Activated CD8-positive, alpha-beta memory T cell treated with anti-CD3 and anti-CD28 coated beads for 36 hours (primary cell): ENCODE results near the gene MEGF6. TPM values are rescaled to one million over a fixed set of nuclear protein-coding genes. Genes with fewer than 3 reads are reported as not detected.

Source experiments
- CTCF ChIA-PET: fragments of 350-600 bp; sonication (Branson Sonifier 250); formaldehyde crosslinking; loops from one replicate; lab custom pipeline; 2021; ENCODE audit warnings: antibody characterized with exemption; lab: Charles Lee
- POLR2A ChIA-PET: fragments of 350-600 bp; sonication (Branson Sonifier 250); formaldehyde crosslinking; loops from one replicate; lab custom pipeline; 2021; ENCODE audit warnings: antibody characterized with exemption; lab: Charles Lee
- total RNA-seq, 2 experiments: library from RNA; stranded (reverse); gene quantifications; one replicate each; pipeline ENCODE4 v1.2.3, GENCODE V29; 2021

Gene MEGF6
- total RNA-seq, 2 experiments from 2014 or later = 1.3 to 1.6 TPM

GRCh38 chr1:3645666-3646355, 34.5 kb upstream of the MEGF6 start:
- CTCF ChIA-PET = no interaction called here

GRCh38 chr1:3645247-3645646, 33.9 kb upstream of the MEGF6 start:
- POLR2A ChIA-PET = no interaction called here
- CTCF ChIA-PET = interaction anchor here (1.3 kb wide), 1 partner anchor 26 kb away, joined by 3 read pairs; no protein-coding TSS in a partner anchor

More at GRCh38 chr1:3645666-3646355, 34.5 kb upstream of the MEGF6 start:
- POLR2A ChIA-PET = no interaction called here

DNA sequence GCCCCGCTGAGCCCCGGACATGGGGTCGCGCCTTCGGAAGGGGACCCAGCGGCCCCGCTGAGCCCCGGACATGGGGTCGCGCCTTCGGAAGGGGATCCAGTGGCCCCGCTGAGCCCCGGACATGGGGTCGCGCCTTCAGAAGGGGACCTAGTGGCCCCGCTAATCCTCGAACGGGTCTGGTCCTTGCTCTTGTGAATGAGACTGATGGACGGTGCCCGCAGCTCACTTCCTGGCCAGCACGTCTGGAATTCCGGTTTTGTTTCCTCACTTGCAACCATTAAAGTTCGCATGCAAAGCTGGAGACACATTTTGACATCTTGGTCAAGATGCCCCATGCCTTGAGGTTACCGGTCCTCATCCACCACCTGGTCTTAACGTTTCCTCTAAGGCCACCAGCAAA, 33.0 kb upstream of the MEGF6 start:
- CTCF ChIA-PET = interaction anchor here (1.3 kb wide), 1 partner anchor 25 kb away, joined by 3 read pairs; no protein-coding TSS in a partner anchor
- POLR2A ChIA-PET = no interaction called here

- CTCF ChIA-PET = no interaction called here
- POLR2A ChIA-PET = no interaction called here
These were observed 31.8 kb upstream of the MEGF6 start for GRCh38 chr1:3642919-3643675.

DNA sequence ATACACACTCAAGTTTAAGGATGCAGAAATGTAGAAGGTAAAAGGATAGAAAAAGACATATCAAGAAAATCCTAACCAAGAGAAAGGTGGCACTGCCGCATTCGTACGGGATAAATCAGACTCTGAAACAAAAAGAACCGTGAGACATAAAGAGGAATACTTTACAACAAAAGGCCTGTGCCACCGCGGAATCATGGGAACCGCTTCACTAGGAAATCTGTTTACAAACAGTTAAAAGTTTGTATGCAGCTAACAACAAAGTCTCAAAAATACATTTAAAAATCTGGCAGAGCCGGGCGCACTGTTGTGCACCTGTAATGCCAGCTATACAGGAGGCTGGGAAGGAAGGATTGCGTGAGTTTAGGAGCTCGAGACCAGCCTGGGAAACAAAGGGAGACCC, 30.5 kb upstream of the MEGF6 start:
- ChIA-PET POLR2A (no interaction called here), CTCF (no interaction called here)

- CTCF ChIA-PET = no interaction called here
These were observed 29.9 kb upstream of the MEGF6 start for GRCh38 chr1:3641046-3641760.

GRCh38 chr1:3640121-3640837, 29.0 kb upstream of the MEGF6 start:
- POLR2A ChIA-PET = no interaction called here
- CTCF ChIA-PET = no interaction called here

More at GRCh38 chr1:3641046-3641760, 29.9 kb upstream of the MEGF6 start:
- POLR2A ChIA-PET = no interaction called here

DNA sequence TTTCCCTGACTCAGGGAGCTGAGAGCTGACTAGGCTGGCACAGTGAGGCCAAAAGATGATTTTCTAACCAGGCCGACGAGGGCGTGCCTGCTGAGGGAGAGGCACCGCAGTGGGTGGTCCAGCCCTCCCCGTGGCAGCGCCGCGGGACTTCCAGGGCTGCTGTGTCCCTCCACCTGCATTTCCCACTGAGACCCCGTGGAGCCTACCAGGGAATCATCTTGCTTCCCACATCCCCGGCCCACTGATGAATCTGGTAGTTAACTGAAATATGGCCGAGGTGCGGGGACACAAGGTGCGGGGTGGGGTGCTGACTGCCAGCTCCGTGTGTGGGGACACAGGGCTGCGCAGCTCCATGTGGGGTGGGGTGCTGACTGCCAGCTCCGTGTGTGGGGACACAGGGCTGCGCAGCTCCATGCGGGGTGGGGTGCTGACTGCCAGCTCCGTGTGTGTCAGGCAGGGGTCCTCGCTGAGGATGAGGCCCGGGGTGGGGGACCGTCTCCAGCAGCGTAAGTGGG, 28.1 kb upstream of the MEGF6 start:
- CTCF ChIA-PET = no interaction called here
- POLR2A ChIA-PET = no interaction called here

- POLR2A ChIA-PET = no interaction called here
These were observed 27.4 kb upstream of the MEGF6 start for GRCh38 chr1:3638676-3639075.

GRCh38 chr1:3638027-3638426, 26.7 kb upstream of the MEGF6 start:
- ChIA-PET CTCF (no interaction called here), POLR2A (no interaction called here)

More at GRCh38 chr1:3638676-3639075, 27.4 kb upstream of the MEGF6 start:
- CTCF ChIA-PET = no interaction called here

GRCh38 chr1:3636531-3636930, 25.2 kb upstream of the MEGF6 start:
- CTCF ChIA-PET = no interaction called here
- POLR2A ChIA-PET = no interaction called here

GRCh38 chr1:3636080-3636479, 24.8 kb upstream of the MEGF6 start:
- ChIA-PET CTCF (interaction anchor here (0.9 to 1.0 kb wide), 2 partner anchors 17 to 183 kb away, joined by 3 to 5 read pairs; no protein-coding TSS in a partner anchor), POLR2A (no interaction called here)

DNA sequence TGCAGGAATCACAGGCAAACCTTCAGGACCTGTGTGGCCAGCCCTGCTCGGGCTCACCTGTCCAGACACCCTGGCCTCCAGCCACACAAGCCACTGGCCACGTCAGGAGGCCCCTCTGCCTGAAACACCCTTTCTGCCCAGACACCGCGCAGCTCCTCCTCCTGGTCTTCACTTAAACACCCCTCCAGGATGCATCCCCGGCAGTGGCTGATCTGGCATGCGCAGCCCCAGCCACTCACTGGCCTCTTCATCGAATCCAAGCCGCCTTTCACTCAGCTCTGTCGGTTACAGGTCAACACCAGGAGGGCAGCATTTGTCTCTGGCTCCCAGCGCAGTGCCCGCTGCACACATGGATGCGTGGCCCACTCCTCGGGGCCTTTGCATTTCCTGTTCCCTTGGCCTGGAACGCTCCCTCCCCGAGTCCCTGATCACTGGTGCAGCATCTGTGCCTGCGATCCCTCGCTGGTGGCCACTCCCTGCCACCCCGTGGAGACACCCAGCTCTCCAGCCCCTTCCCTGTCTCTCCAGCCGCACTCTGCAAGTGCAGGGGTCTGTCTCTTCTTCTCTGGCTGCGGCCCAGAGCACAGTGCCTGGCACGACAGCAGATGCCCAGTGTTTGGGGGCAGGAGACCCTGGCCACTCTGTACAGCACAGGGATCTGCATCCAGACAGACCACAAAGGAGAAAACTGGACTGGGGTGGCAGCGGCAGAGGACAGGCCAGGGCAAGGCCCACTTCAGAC, 22.9 kb upstream of the MEGF6 start:
- ChIA-PET CTCF (no interaction called here), POLR2A (no interaction called here)

DNA sequence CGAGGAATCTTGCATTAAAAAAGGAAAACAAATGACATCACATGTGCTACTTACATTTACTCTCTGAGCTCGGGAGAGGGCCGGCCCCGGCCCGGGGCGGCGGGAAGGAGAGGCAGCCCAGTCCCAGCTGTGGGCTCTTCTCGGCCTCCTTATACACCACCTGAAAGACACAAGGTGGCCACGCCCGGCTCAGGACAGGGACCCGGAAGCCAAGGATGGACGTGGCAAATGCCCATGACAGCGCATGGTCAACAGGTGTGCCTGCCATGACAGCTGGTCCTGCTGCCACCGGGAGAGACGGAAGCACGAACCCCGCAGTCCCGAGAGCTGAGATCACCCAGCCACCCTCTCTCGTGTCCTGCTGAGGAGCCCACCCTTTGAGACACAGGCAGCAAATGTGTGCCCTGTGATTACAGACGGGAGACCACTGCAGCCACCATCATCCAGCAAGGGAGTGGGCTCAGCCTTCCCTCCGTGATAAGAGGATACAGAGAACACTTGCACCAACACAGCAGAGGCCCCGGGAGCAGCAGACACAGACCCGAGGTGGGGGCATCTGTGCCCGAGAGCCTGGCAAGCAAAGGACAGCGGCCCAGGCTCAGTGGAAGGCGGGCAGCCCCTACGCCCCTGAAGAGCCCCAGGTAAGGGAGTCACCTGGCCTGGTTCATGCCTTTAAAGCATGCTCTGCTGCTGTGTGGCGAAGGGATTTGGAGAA, 22.2 kb upstream of the MEGF6 start:
- CTCF ChIA-PET = no interaction called here
- POLR2A ChIA-PET = no interaction called here

DNA sequence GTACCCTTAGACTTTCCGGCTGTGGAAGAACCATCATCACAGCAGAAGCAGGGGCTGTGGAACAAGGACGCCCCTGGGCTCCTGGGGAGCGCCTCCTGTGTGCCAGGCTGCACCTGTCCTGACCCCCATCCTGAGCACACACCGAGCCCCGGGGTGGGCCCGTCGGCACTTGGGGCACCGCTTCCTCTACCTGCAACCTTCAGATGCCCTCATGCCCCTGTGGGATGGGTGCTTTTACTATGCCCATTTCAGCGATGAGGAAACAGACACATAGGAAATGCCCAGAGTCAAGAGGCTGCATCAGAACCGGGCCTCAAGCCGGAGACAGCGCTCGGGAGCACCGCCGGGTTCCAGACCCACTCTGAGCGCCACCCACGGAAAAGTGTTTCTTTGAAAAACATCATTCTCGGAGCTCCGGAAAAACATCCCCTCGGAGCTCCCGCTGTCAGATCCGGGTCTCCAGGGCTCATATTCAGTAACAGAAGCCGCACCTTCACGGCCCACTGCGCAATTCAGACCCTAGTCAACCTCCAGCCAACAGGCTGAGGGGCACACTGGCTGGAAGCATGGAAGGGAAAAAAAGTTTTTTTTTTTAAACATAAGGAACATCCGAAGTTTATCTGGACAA, 21.5 kb upstream of the MEGF6 start:
- CTCF ChIA-PET = interaction anchor here (1.2 kb wide), 1 partner anchor 14 kb away, joined by 3 read pairs; no protein-coding TSS in a partner anchor
- POLR2A ChIA-PET = no interaction called here

- ChIA-PET CTCF (interaction anchor here (1.2 kb wide), 1 partner anchor 13 kb away, joined by 3 read pairs; no protein-coding TSS in a partner anchor), POLR2A (no interaction called here)
These were observed 21.0 kb upstream of the MEGF6 start for GRCh38 chr1:3632298-3632697.
